HEK293T (cell line): ENCODE results near the gene LMAN2L.

Experiments used
- BHLHE40 ChIP-seq: fragments of 450-650 bp; IDR thresholded peaks from 2 replicates; pipeline ENCODE4 v1.6.1; 2016; ENCODE audit warnings: mild to moderate bottlenecking, moderate library complexity, borderline replicate concordance
- FOXA1 ChIP-seq: fragments of 450-650 bp; IDR thresholded peaks from 2 replicates; pipeline ENCODE4 v1.6.1; 2016; ENCODE audit warnings: mild to moderate bottlenecking
- FOXK2 ChIP-seq: fragments of 450-650 bp; IDR thresholded peaks from 2 replicates; pipeline ENCODE4 v1.6.1; 2016; ENCODE audit warnings: mild to moderate bottlenecking
- FOXM1 ChIP-seq: fragments of 450-650 bp; IDR thresholded peaks from 2 replicates; pipeline ENCODE4 v1.6.1; 2017; ENCODE audit warnings: mild to moderate bottlenecking, borderline replicate concordance
- HDGF ChIP-seq: fragments of 450-650 bp; IDR thresholded peaks from 2 replicates; pipeline ENCODE4 v1.6.1; 2017; ENCODE audit warnings: antibody characterized with exemption, borderline replicate concordance
- LEF1 ChIP-seq: fragments of 450-650 bp; IDR thresholded peaks from 2 replicates; pipeline ENCODE4 v1.6.1; 2017; ENCODE audit warnings: mild to moderate bottlenecking, borderline replicate concordance
- NFRKB ChIP-seq: fragments of 450-650 bp; IDR thresholded peaks from 2 replicates; pipeline ENCODE4 v1.6.1; 2016; ENCODE audit warnings: mild to moderate bottlenecking, moderate library complexity
- SP1 ChIP-seq: fragments of 450-650 bp; IDR thresholded peaks from 2 replicates; pipeline ENCODE4 v1.6.1; 2017
- SUZ12 ChIP-seq: fragments of 450-650 bp; IDR thresholded peaks from 2 replicates; pipeline ENCODE4 v1.6.1; 2016; ENCODE audit warnings: mild to moderate bottlenecking
- TF ChIP-seq, protein P1 (sequence below): fragments of 450-650 bp; IDR thresholded peaks from 2 replicates; pipeline ENCODE4 v1.6.1; 2016

DNA sequence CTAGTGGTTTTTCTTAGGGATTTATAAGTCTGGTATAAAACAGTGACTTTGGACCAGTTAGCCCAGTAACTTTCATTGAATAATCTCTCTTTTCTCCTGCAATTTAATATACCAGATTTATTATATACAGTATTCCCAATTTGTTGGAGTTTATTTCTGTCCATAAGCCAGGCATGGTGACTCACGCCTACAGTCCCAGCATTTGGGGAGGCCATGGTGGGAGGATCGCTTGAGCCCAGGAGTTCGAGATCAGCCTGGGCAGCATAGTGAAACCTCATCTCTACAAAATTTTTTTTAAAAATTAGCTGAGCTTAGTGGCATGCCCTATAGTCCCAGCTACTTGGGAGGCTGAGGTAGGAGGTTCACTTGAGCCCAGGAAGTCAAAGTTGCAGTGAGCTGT is 47.5 kb upstream of the LMAN2L start:
- TF ChIP-seq BHLHE40 (no peak), NFRKB (no peak), SUZ12 (no peak), FOXM1 (no peak), FOXK2 (no peak), LEF1 (no peak), HDGF (no peak), FOXA1 (no peak), SP1 (no peak)
- TF ChIP-seq, protein P1, sequence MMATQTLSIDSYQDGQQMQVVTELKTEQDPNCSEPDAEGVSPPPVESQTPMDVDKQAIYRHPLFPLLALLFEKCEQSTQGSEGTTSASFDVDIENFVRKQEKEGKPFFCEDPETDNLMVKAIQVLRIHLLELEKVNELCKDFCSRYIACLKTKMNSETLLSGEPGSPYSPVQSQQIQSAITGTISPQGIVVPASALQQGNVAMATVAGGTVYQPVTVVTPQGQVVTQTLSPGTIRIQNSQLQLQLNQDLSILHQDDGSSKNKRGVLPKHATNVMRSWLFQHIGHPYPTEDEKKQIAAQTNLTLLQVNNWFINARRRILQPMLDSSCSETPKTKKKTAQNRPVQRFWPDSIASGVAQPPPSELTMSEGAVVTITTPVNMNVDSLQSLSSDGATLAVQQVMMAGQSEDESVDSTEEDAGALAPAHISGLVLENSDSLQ = no peak
